HG03045 (cell line): ENCODE measurements around the gene PLEKHJ1.
A peak's percentile ranks its signal among the peaks of the same experiment; 100 is the strongest.
"Not testable (repeated sequence)": the region's sequence is repeated elsewhere in the genome, so short reads cannot be mapped to it uniquely, and the experiment has no call there.

Experiments used
- ATAC-seq: cut with Tn5 transposase; IDR thresholded peaks from one replicate; pipeline ENCODE4 v1.9.1; 2021; ENCODE audit warnings: mild to moderate bottlenecking, moderate library complexity; ENCODE audit not compliant: unreplicated experiment

Gene PLEKHJ1

DNA sequence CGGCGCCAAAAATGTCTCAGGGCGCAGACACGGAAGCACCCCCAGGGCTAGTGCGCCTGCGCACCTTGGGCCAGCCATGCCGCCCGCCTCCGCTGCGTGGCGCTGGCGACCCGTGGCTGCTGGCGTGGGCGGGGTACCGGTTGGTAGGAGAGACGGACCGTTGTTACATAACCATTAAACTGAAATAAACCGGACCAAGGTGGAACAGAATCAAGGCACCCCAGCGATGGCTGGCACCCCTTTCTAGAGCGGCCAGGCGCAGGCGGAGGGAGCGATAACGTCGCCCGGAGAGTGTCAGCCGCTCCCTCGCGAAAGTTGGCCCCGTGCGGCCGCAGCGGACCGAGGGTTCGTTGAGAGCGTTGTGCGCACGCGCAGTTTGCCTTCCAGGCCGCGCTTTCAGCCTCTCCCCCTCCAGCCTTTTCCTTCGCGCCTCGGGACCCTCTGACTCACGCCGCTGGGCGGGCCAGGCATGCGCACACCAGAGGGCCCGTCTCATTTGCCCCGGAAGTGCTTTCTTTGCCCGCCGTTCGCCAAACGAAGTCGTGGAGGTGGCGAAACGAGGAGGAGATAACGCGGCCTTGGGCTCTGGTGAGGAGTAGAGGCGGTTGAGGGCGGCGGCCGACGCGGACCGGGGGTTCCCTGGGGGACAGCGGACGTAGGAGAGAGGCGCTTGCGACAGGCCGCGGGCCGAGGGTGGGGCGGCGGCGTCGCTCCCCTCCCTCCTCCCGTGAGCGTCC, at the start of gene PLEKHJ1, which contains the start of gene SF3A2:
Gene PLEKHJ1 (minus strand): TSS at position 16 of the 737 bp plus-strand sequence. CDS start 81 bp downstream, outside the sequence.
Gene SF3A2 (plus strand): TSS at position 511 of the 737 bp plus-strand sequence. CDS start 6,595 bp downstream, outside the sequence.
- peak; percentile 74 for ATAC-seq

DNA sequence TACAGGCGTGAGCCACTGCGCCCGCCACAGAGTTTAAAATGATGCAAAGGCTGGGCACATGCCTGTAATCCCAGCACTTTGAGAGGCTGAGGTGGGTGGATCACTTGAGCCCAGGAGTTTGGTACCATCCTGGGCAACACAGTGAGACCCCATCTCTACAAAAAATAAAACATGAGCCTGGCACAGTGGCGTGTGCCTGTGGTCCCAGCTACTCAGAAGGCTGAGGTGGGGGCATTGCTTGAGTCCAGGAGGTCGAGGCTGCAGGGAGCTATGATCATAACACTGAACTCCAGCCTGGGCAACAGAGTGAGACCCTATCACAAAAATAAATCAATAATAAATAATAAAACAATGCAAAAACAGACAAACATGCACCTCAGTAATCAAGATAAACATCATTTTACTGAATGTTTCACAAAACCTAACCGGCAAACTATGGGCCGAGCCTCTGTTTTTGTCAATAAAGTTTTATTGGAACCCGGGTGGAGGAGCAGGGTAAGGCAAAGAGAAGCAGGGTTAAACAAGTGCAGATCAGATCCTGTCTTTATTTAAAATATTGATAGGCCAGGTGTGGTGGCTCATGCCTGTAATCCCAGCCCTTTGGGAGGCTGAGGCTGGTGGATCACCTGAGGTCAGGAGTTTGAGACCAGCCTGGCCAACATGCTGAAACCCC, 47.8 kb upstream of the PLEKHJ1 start:
- no peak for ATAC-seq

GRCh38 chr19:2282862-2283237, 46.7 kb upstream of the PLEKHJ1 start:
- ATAC-seq = no peak

DNA sequence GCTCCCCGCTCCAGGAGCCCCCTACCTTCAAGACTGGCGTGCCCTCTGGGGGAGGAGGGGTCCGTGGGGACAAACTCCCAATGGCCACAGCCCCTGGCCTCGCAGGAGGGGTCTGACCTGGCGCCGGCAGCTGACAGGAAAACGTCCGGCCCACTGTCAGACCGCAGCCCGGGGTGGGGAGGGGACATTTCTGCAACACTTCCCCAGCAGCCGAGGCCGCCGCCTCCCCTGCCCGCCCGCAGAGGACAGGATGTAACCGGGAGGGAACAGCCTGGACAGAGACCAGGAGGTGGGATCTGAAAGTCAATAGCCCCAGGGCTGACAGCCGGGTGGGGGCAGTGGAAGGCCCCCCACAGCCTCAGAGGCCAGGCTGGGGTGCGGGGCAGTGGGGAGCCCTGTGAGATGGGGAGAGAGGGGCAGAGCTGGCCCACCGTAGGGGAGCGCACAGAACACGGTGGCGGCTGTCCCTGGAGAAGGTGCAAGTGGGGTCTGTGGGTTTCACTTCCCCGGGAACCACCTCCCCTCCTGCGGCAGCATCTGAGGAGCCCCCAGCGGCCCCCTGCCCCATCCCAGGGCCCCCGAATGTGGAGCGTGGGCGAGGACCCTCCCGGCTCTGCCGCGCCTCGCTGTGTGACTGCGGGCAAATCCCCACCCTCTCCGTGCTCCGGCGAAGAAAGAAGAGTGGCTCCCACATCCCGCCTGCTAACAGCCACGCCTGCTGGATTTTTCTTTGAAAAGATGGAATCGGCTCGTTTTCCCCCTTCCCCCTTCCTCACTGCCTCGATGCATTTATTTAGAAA, 46.1 kb upstream of the PLEKHJ1 start, which contains the start of gene PEAK3:
Gene PEAK3 (minus strand): TSS at position 114 of the 800 bp plus-strand sequence. CDS start 1,244 bp downstream, outside the sequence.
- ATAC-seq = no peak

DNA sequence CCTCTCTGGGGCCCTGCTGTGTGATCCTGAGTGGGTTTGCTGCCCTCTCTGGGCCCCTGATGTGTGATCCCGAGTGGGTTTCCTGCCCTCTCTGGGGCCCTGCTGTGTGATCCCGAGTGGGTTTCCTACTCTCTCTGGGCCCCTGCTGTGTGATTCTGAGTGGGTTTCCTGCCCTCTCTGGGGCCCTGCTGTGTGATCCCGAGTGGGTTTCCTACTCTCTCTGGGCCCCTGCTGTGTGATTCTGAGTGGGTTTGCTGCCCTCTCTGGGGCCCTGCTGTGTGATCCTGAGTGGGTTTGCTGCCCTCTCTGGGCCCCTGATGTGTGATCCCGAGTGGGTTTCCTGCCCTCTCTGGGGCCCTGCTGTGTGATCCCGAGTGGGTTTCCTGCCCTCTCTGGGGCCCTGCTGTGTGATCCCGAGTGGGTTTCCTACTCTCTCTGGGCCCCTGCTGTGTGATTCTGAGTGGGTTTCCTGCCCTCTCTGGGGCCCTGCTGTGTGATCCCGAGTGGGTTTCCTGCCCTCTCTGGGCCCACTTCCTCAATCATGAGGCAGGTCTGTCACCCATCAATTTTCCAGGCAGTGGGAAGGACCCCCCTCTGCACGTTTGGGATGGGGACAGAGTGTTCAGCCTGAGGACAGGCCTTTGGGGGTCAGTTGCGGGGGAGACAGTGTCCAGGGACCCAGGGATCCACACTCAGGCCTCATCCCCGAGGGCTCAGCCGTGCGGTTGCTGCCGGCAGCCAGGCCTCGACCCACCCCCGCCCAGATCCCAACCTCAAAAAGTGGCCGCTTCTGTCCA, 45.3 kb upstream of the PLEKHJ1 start:
- ATAC-seq = not testable (repeated sequence)

DNA sequence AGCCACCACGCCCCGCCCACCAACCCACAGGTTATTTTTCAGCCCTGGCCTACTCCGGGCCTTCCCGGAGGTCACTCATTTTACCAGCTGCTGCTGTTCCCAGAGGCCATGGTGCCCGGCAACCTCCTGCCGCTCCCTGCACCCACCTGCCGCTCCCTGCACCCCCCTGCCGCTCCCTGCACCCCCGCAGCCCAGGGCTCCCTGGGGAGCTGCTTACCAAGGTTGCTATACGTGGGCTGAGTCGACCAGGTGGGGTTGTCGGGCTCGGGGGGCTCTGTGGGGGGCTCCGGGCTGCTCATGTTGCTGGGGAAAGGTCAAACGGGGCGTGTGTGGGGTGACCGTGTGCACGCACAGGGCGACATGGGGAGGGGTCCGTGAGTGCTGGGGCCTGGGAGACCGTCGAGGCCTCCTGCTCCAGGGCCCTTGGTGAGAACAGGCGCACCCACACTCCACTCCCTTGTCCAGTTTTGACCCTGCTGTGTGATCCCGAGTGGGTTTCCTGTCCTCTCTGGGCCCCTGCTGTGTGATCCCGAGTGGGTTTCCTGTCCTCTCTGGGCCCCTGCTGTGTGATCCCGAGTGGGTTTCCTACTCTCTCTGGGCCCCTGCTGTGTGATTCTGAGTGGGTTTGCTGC, 44.6 kb upstream of the PLEKHJ1 start:
- no peak for ATAC-seq

DNA sequence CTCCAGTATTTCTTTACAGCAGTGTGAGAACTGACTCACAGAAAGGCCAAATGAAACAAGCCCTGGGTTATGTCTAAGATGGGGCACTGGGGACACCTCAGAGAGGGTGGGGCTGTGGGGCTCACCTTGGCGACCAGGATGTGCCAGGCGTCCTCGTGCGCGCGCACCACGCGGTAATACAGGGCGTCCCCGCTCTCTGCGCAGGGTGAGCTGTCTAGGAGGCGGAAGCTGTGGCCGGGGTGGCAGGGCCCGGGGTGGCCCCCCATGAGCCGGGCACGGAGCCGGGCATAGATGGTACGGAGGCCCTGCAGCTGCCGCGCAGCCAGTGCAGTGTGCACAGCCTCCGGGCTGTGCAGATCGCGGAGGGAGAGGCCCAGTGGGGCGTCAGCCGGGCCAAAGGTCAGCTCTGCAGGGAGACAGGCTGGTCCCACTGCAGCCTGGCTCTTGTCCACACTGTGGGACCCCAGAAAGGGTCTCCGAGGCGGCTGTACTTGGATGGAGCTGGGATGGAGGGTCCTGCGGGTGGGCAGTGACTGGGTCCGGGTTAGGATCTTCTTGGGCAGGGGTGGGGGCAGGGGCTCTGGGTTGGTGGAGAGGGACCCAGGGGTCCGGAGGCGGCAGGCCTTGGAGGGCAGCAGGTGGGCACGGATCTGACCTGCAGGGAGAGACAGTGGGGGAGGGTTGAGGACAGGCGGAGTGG, 42.5 kb upstream of the PLEKHJ1 start:
- ATAC-seq = no peak

GRCh38 chr19:2277138-2277537, 41.0 kb upstream of the PLEKHJ1 start:
- no peak for ATAC-seq

DNA sequence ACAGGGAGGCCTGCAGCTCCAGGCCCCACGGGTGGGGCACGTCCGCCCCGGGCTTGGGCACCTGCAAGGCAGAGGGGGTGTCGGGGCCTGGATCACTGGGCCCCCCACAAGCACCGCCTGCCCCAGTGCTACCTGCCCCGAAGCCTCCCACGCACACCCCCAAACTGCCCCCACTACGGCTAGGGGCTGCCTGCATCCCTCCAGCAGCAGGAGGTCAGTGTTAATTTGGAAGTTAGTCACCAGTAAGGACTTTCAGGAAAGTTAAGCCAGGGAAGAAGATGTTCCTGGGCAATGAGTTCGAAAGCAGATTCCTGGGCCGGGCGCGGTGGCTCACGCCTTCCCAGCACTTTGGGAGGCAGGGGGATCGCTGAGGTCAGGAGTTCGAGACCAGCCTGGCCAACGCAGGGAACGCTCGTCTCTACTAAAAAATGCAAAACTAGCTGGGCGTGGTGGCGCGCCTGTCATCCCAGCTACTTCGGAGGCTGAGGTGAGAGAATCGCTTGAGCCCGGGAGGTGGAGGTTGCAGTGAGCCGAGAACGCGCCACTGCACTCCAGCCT, 40.4 kb upstream of the PLEKHJ1 start:
- no peak for ATAC-seq

GRCh38 chr19:2275588-2276428, 39.7 kb upstream of the PLEKHJ1 start:
- ATAC-seq = no peak

- ATAC-seq = no peak
These were observed 38.9 kb upstream of the PLEKHJ1 start for GRCh38 chr19:2274931-2275535.

DNA sequence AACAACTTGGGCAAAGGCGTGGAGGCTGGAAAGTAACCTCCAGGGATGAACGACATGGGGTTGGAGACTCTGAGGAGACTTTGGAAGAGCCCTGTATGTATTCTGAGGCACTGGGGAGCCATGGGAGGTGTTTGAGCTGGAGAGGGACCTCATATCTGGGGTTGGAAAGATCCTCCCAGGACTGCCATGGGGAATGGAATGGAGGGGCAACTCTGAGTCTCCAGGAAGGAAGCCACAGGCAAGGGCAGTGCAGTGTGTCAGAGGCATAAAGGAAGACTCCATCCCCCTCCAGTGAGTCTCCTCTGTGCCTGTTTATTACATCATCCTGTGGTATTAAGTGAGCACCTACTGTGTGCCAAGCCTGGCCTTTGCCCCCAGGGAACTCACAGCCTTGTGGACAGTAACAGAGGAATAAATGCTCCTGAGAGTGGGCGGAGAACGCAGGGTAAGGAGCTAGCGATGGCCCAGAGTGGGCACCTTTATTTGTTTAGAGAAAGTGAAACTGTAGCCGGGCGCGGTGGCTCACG, 38.1 kb upstream of the PLEKHJ1 start:
- no peak for ATAC-seq

DNA sequence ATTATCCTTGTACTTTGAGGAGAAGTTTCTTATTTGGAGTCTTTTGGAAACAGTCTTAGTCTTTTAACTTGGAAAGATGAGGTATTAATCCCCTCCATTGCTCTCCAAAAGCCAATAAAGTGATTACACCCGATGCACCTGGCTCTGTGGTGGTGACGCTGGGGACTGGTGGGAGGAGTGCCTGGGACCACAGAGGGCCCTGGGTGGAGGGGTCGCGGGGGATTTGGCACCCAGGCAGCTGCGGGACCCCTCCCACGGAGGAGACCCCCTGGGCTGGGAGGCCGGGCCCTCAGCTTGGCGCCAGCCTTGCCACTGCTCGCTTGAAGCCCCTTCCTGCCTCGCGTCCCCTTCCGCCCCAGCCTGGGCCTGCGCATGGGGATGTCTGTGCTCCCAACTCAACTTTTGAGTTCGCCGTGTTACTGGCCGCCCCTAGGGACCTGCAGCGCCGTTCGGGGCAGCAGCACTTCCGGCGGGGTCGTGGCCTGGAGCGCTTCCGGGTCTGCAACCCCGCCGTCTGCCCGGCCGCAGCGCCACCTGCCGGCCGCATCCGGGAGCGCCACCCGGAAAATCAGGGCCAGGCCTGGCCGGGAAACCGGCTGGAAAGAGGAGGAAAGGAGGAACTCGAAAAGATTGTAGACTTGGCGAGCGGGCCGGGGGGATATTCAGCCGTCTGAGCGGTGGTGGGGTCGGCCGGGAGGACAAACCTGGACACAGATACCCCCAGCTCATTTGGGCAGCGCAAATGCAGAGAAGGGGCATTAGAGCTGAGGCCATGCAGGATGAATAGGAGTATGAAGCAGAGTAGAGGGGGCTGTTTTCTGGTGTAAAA, 37.4 kb upstream of the PLEKHJ1 start:
- no peak for ATAC-seq

- ATAC-seq = no peak
These were observed 35.3 kb upstream of the PLEKHJ1 start for GRCh38 chr19:2271234-2272103.

DNA sequence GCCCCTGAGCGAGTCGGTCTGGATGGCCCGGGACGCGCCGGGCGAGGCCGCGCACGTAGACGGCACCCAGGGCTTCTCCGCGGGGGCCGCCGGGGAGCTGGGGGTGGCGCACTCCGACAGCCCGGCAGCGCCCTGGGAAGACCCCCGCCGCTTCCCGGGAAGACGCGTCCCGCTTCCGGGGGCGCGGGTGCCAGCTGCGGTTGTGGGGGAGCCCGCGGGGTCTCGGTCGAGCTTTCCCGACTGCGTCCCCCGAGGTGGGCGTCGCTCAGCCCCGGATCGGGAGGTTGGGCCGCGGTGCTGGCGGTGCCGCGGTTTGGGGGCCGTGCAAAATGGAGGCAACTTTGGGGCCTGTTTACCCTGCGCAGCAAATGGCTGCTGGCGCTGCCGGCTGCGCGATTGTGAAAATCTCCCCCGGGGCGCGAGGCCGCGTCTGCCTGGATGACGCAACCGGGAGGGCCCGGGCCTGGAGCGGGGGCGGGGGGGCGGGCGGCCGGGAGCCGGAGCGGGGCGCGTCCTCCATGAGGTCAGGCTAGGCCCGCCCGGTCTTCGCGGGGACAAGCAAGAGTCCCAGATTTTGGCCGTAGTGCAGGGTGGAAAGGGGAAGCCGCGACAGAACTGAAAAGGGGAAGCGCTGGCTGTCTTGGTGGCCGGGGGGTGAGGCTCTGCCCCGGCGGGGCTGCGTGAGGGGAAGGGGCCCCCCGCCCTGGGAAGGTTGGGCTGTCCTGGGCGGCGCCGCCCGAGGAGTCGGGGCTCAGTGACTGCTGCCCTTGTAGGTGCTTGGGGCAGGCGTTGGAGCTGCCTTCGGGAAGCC, 34.5 kb upstream of the PLEKHJ1 start:
- ATAC-seq = no peak
